ENCODE data around the gene AVEN. TPM values are rescaled to one million over a fixed set of nuclear protein-coding genes. Genes with fewer than 3 reads are reported as not detected.

AVEN gene, protein sequence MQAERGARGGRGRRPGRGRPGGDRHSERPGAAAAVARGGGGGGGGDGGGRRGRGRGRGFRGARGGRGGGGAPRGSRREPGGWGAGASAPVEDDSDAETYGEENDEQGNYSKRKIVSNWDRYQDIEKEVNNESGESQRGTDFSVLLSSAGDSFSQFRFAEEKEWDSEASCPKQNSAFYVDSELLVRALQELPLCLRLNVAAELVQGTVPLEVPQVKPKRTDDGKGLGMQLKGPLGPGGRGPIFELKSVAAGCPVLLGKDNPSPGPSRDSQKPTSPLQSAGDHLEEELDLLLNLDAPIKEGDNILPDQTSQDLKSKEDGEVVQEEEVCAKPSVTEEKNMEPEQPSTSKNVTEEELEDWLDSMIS
- 9.8 and 46.8 TPM in 2 replicates for total RNA-seq (ENCODE audit: low replicate concordance)

DNA sequence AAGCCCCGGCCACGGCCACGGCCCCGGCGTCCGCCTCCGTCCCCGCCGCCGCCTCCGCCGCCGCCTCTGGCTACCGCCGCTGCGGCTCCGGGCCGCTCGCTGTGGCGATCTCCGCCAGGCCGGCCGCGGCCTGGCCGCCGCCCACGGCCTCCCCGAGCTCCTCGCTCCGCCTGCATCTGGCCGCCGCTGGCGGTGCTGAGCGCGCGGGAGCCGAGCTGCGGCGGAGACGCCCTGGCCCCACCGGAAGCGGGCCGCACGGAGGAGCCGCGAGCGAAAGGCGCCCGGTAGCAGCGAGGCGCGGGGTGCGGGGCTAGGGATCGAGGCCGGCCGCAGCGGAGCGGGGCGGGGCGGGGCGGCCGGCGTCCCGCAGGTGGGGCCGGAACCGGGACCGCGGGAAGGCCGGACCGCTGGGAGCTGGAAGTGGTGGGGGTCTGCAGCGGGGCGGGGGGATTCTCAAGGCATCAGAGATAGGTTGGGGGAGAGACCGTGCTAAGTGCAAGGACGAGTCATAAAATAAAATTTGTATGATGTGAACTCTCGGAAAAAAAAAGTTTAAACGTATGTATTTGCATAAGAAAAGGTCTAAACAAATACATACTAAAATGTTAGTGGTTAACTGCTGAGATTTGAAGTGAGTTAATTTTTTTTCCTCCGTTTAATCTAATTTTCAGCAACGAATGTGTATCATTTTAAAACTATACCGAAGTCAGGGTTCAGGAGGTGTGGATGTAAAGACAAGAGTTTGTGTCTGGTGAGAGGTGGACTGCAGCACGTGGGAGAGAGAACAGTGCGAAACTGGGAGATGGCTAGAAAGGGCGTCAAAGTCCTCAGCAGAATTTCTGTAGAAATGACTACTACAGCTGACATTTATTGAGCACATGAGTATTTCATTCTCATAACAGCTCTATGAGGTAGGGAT lies at the start of gene AVEN:
Gene AVEN (minus strand): TSS at position 334 of the 919 bp plus-strand sequence. CDS start 158 bp downstream, at position 176.

DNA sequence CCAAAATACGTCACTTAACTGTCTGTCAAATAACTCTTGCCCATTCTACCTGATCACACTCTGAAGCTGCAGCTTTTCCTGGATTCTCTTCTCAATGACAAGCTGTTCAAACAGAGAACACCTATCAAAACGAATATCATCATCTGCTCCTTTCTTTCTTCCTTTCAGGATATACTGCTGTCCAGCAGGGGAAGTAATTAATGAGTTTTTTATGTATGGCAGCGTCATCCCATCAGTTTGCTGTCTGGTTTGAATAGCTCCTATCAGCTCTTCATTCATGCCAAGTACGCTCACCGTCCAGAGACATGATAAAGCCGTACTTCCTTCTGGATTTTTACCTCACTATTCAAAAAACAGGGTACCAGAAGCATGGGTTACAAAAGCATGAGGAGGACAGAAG lies 70.8 kb downstream of the AVEN start, which contains the start of gene CHRM5:
Gene CHRM5 (plus strand): TSS at position 274 of the 400 bp plus-strand sequence. CDS start 94,221 bp downstream, outside the sequence.

Other genes starting within 250 kb of the AVEN start
- gene CHRM5, start 70.7 kb downstream of the AVEN start, total RNA-seq (ENCODE audit: low replicate concordance): 0.15 TPM in 1 of 2 replicates, not detected in the other
- 28.8 and 36.9 TPM in 2 replicates for gene EMC7, start 62.7 kb upstream of the AVEN start, total RNA-seq (ENCODE audit: low replicate concordance)
- 1.5 and 1.6 TPM in 2 replicates for gene PGBD4, start 62.9 kb upstream of the AVEN start, total RNA-seq (ENCODE audit: low replicate concordance)
- 10.3 and 35.6 TPM in 2 replicates for gene KATNBL1, start 170.9 kb upstream of the AVEN start, total RNA-seq (ENCODE audit: low replicate concordance)
- gene EMC4, start 185.8 kb upstream of the AVEN start, total RNA-seq (ENCODE audit: low replicate concordance): 143 and 202 TPM in 2 replicates

Data from smooth muscle cell of the coronary artery (primary cell).